Parathyroid adenoma (tissue), 2 donors: Measurements from ENCODE around the gene FBXW11.

ENCODE experiments used
- H2AFZ ChIP-seq: fragments of 300-600 bp; sonication (generic); one replicate; pipeline ENCODE4 v1.7.0; 2017; ENCODE audit warnings: antibody characterized with exemption, mild to moderate bottlenecking
- H3K27ac ChIP-seq: fragments of 300-600 bp; sonication (generic); one replicate; pipeline ENCODE4 v1.7.0; 2017
- H3K27me3 ChIP-seq: fragments of 300-600 bp; sonication (generic); one replicate; pipeline ENCODE4 v1.7.0; 2017; ENCODE audit warnings: low read length; ENCODE audit not compliant: control insufficient read depth, insufficient read depth
- H3K36me3 ChIP-seq: fragments of 300-600 bp; sonication (generic); one replicate; pipeline ENCODE4 v1.7.0; 2017; ENCODE audit warnings: low read length; ENCODE audit not compliant: control insufficient read depth, insufficient read depth
- H3K4me1 ChIP-seq: fragments of 300-600 bp; sonication (generic); one replicate; pipeline ENCODE4 v1.7.0; 2017; ENCODE audit warnings: control low read depth
- H3K4me2 ChIP-seq: fragments of 300-600 bp; sonication (generic); one replicate; pipeline ENCODE4 v1.7.0; 2017; ENCODE audit warnings: low read length
- H3K4me3 ChIP-seq: fragments of 300-600 bp; sonication (generic); one replicate; pipeline ENCODE4 v1.7.0; 2017; ENCODE audit warnings: low read depth, low read length
- H3K79me2 ChIP-seq: fragments of 300-600 bp; sonication (generic); one replicate; pipeline ENCODE4 v1.7.0; 2017; ENCODE audit warnings: control low read depth
- H3K9ac ChIP-seq: fragments of 300-600 bp; sonication (generic); one replicate; pipeline ENCODE4 v1.7.0; 2017; ENCODE audit warnings: mild to moderate bottlenecking
- H3K9me3 ChIP-seq: fragments of 300-600 bp; sonication (generic); one replicate; pipeline ENCODE4 v1.7.0; 2017; ENCODE audit warnings: low read length; ENCODE audit not compliant: control insufficient read depth
- CTCF ChIP-seq: fragments of 300-600 bp; sonication (generic); IDR thresholded peaks from one replicate; pipeline ENCODE4 v1.7.0; 2017; ENCODE audit warnings: antibody characterized with exemption, mild to moderate bottlenecking
- donor health status: primary hyperparathyroidism.

The FBXW11 gene

GRCh38 chr5:172048539-172049101, 42.2 kb upstream of the FBXW11 start:
- TF ChIP-seq CTCF = no peak
- H3K36me3 ChIP-seq = no peaks in the 10 kb centered on the region
- H3K79me2 ChIP-seq = no peaks in the 10 kb centered on the region

GRCh38 chr5:172048170-172048422, 41.7 kb upstream of the FBXW11 start:
- H3K79me2 ChIP-seq = no peaks in the 10 kb centered on the region
- TF ChIP-seq CTCF = no peak
- H3K27me3 ChIP-seq = no peaks in the 10 kb centered on the region
- no peak overlapping the region for H3K4me2 ChIP-seq
- H3K9ac ChIP-seq = no peak overlapping the region
- H3K36me3 ChIP-seq = no peaks in the 10 kb centered on the region
- H3K4me1 ChIP-seq = peaks cover 22% of the 10 kb centered on the region
- no peaks in the 10 kb centered on the region for H3K9me3 ChIP-seq
- H3K4me3 ChIP-seq = no peak overlapping the region
- H3K27ac ChIP-seq = no peak overlapping the region
- H2AFZ ChIP-seq = no peak overlapping the region

More at GRCh38 chr5:172048539-172049101, 42.2 kb upstream of the FBXW11 start:
- Histone ChIP-seq H3K27ac (no peak overlapping the region), H2AFZ (no peak overlapping the region), H3K27me3 (no peaks in the 10 kb centered on the region), H3K9ac (no peak overlapping the region), H3K9me3 (no peaks in the 10 kb centered on the region), H3K4me3 (no peak overlapping the region), H3K4me2 (no peak overlapping the region), H3K4me1 (peaks cover 27% of the 10 kb centered on the region)

GRCh38 chr5:172046593-172046992, 40.2 kb upstream of the FBXW11 start:
- no peak overlapping the region for H3K4me3 ChIP-seq
- H3K4me2 ChIP-seq = no peak overlapping the region
- no peak for TF ChIP-seq CTCF
- H3K4me1 ChIP-seq = peaks cover 11% of the 10 kb centered on the region
- H3K36me3 ChIP-seq = no peaks in the 10 kb centered on the region
- H3K27ac ChIP-seq = no peak overlapping the region
- no peak overlapping the region for H3K9ac ChIP-seq
- H2AFZ ChIP-seq = no peak overlapping the region
- H3K9me3 ChIP-seq = no peaks in the 10 kb centered on the region
- H3K79me2 ChIP-seq = no peaks in the 10 kb centered on the region
- H3K27me3 ChIP-seq = no peaks in the 10 kb centered on the region

- TF ChIP-seq CTCF = no peak
- Histone ChIP-seq H3K79me2 (no peaks in the 10 kb centered on the region), H3K36me3 (no peaks in the 10 kb centered on the region), H3K27ac (no peak overlapping the region), H3K27me3 (no peaks in the 10 kb centered on the region), H3K9ac (no peak overlapping the region), H3K4me1 (peaks cover 3% of the 10 kb centered on the region), H3K4me2 (no peak overlapping the region), H3K4me3 (no peak overlapping the region), H2AFZ (no peak overlapping the region), H3K9me3 (no peaks in the 10 kb centered on the region)
Measured at GRCh38 chr5:172045315-172045632, 38.8 kb upstream of the FBXW11 start.

GRCh38 chr5:172044631-172045314, 38.3 kb upstream of the FBXW11 start:
- peaks cover 3% of the 10 kb centered on the region for H3K4me1 ChIP-seq
- no peak overlapping the region for H3K27ac ChIP-seq
- no peak overlapping the region for H3K4me2 ChIP-seq
- H3K36me3 ChIP-seq = no peaks in the 10 kb centered on the region
- H2AFZ ChIP-seq = no peak overlapping the region
- no peak overlapping the region for H3K9ac ChIP-seq
- TF ChIP-seq CTCF = no peak
- no peaks in the 10 kb centered on the region for H3K9me3 ChIP-seq
- no peaks in the 10 kb centered on the region for H3K79me2 ChIP-seq
- no peak overlapping the region for H3K4me3 ChIP-seq
- no peaks in the 10 kb centered on the region for H3K27me3 ChIP-seq
